ENCODE measurements around the gene PFDN2. TPM values are rescaled to one million over a fixed set of nuclear protein-coding genes. Genes with fewer than 3 reads are reported as not detected.

Gene PFDN2, protein sequence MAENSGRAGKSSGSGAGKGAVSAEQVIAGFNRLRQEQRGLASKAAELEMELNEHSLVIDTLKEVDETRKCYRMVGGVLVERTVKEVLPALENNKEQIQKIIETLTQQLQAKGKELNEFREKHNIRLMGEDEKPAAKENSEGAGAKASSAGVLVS
- 10 to 100 TPM; 23.8 to 58.2 (median 30.3) TPM for total RNA-seq

DNA sequence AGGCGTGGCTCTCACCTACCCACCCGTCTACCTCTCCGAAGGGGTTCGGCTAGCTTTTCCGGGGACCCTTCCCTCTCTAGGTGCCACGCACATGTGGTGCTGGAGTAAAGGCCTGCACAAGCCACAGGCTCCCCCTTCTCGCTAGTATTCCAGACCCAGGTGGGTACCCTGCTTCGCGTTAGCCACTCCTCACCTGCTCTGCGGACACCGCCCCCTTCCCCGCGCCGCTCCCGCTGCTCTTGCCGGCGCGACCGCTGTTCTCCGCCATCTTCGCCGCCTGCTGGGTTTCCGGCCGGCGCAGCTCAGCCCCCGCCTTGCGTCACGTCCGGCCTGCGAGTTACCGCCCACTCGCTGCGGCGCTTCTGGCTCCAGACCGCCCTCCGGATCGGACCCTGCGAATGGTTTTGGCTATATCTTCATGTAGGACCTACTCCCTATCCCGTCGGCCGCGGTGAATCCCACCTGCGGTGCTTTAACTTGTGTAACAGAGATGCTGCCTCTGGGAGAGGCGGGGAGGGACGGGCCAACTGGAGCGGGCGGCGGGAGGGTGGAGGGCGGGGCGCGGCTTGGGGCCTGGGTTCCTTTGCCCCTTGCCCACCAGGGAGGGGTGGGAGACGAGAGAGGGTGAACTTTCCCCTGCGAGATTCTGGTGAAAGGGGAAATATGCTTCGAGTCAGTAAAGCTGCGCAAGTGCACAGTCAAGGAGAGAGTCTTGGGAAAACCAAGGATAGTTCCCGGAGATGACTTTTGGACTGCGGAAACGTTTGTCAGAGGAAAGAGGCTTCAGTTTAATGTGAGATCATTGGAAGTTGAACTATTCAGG is at the start of gene PFDN2, which contains the start of gene NIT1:
TSS of gene PFDN2 (minus strand) at position 279 of the 823 bp plus-strand sequence. CDS start at position 268, 11 bp downstream.
TSS of gene NIT1 (plus strand) at position 347 of the 823 bp plus-strand sequence. CDS start at position 419, 72 bp downstream.
- peak; percentile 83 to 84 for DNase-seq
- TF ChIP-seq POLR2A (IDR thresholded peaks at IDR 0.05), result peak; percentile 9 to 91
- TF ChIP-seq, protein P1, sequence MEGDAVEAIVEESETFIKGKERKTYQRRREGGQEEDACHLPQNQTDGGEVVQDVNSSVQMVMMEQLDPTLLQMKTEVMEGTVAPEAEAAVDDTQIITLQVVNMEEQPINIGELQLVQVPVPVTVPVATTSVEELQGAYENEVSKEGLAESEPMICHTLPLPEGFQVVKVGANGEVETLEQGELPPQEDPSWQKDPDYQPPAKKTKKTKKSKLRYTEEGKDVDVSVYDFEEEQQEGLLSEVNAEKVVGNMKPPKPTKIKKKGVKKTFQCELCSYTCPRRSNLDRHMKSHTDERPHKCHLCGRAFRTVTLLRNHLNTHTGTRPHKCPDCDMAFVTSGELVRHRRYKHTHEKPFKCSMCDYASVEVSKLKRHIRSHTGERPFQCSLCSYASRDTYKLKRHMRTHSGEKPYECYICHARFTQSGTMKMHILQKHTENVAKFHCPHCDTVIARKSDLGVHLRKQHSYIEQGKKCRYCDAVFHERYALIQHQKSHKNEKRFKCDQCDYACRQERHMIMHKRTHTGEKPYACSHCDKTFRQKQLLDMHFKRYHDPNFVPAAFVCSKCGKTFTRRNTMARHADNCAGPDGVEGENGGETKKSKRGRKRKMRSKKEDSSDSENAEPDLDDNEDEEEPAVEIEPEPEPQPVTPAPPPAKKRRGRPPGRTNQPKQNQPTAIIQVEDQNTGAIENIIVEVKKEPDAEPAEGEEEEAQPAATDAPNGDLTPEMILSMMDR (IDR thresholded peaks at IDR 0.05), result no peak
- peaks cover 20 to 36% of the 10 kb centered on the region in 2 donors for H3K4me1 ChIP-seq
- H3K4me3 ChIP-seq (replicated peaks in 1 of 3), result peak within 1 kb of the TSS; percentile 77 to 92 (median 79)
- peak within 1 kb of the TSS; percentile 78 to 93 (median 93) for H3K27ac ChIP-seq
- 0 to 1% methylated on average over 26 to 57 of the region's 58 CpGs for WGBS, 2 donors
- peaks cover 20 to 24% of the 10 kb centered on the region in 2 donors for H3K36me3 ChIP-seq
- no peaks in the 10 kb centered on the region for H3K9me3 ChIP-seq
- H3K27me3 ChIP-seq, result no peaks in the 10 kb centered on the region
- intact Hi-C loops (cut with DNase I), result no loop called here

DNA sequence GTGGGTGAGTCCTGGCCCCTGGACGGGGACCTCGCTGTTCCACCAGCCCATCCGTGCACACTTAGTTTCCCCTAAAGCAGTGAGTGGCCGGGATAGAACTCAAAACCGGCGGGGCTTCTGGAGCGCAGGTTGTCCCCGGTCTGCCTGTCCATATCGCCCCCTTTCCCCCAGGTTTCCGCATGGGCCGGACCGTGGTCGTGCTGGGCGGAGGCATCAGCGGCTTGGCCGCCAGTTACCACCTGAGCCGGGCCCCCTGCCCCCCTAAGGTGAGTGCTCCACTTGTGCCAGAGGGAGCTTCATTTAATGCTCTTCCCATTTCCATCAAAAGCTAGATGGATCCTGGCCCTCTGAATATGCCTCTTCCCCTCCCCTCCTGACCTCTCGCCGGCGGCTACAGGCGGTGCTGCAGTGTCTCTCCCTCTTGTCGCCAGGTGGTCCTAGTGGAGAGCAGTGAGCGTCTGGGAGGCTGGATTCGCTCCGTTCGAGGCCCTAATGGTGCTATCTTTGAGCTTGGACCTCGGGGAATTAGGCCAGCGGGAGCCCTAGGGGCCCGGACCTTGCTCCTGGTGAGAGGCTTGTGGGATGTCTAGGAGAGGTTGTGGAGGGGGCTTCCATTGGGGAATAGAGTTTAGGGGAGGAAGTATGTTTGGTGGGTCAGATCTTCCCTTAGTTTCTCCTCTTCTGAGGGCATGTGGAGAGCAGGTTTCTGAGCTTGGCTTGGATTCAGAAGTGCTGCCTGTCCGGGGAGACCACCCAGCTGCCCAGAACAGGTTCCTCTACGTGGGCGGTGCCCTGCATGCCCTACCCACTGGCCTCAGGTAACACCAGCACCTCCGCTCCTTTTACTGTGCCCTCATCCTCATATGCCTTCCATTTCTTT is 49.1 kb upstream of the PFDN2 start:
- Histone ChIP-seq H3K36me3 (peaks cover 12 to 18% of the 10 kb centered on the region in 2 donors), H3K27me3 (no peaks in the 10 kb centered on the region), H3K9me3 (no peaks in the 10 kb centered on the region), H3K4me3 (replicated peaks in 1 of 3) (peak overlapping the region; percentile 9 to 65 (median 51)), H3K27ac (peak overlapping the region in 2 of 3 donors; percentile 53 to 85), H3K4me1 (peaks cover 13 to 17% of the 10 kb centered on the region in 2 donors)
- intact Hi-C loops (cut with DNase I), result no loop called here
- peak in 1 of 2 donors; percentile 28 for DNase-seq
- WGBS, 2 donors, result 8 to 13% methylated on average over 16 to 33 of the region's 33 CpGs
- no peak for TF ChIP-seq POLR2A (IDR thresholded peaks at IDR 0.05)
- TF ChIP-seq, protein P1 (IDR thresholded peaks at IDR 0.05), result no peak

DNA sequence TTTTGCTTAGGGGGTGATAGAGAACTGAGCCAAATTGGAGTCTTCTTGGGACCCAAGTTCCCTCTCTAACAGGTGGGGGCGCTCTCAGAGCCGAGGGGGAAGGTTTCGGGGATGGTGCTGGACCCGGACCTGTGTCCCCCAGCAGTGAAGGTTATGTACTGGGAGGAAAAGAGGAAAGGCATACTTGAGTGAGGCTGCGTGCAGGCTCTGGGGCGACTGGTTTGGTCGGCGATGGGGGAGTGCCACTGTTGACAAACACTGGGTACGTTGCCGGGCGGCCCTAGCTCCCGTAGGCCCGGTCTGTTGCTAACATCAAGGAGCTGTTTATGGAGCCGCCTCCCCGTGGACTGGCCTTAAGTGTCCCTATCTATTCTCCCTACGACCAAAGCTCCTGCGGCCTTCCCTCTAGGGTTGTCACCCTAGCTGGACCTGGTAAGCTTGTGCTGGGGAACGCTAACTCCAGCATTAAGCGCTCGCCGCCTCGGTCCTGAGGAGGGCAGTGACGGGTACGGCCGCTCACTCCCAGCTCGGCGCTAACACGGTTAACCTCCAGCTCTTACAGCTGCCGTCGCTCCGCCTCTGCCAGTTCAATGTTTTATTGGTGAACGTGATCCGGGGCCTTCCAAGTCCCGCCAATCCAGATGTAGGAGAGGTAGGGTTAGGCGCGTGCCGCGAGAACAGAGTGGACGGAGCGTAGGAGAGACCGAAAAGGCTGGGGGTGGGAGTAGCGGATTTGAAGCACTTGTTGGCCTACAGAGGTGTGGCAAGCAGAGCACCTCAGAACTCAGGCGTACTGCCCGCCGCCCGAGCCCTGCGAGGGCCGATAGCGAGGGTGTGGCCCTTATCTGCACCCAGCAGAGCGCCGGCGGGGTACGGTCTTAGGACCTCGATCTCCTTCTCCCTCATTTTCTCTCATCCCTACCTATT is 48.2 kb upstream of the PFDN2 start, which contains the start of gene PPOX:
TSS of gene PPOX (plus strand) at position 685 of the 927 bp plus-strand sequence. CDS start 422 bp downstream, outside the sequence.
- 0 to 1% methylated on average over 27 to 54 of the region's 54 CpGs for WGBS, 2 donors
- intact Hi-C loops (cut with DNase I), result no loop called here

More for the DNA sequence above, 48.2 kb upstream of the PFDN2 start, which contains the start of gene PPOX:
- Histone ChIP-seq H3K9me3 (no peaks in the 10 kb centered on the region), H3K27me3 (no peaks in the 10 kb centered on the region), H3K27ac (peak within 1 kb of the TSS; percentile 85 to 87 (median 86)), H3K36me3 (peaks cover 2 to 9% of the 10 kb centered on the region in 2 donors), H3K4me3 (replicated peaks in 1 of 3) (peak within 1 kb of the TSS; percentile 9 to 65 (median 51)), H3K4me1 (peaks cover 13 to 21% of the 10 kb centered on the region in 2 donors)
- TF ChIP-seq, protein P1 (IDR thresholded peaks at IDR 0.05), result peak in 5 of 6 experiments; percentile 11 to 50 (median 28)
- TF ChIP-seq POLR2A (IDR thresholded peaks at IDR 0.05), result peak in 1 of 2 donors; percentile 62
- peak; percentile 98 to 99 for DNase-seq

Data from thyroid gland (tissue), 4 donors.